ENCODE measurements around the gene GIMAP2.
"Not testable (repeated sequence)": the region's sequence is repeated elsewhere in the genome, so short reads cannot be mapped to it uniquely, and the experiment has no call there.

The GIMAP2 gene

DNA sequence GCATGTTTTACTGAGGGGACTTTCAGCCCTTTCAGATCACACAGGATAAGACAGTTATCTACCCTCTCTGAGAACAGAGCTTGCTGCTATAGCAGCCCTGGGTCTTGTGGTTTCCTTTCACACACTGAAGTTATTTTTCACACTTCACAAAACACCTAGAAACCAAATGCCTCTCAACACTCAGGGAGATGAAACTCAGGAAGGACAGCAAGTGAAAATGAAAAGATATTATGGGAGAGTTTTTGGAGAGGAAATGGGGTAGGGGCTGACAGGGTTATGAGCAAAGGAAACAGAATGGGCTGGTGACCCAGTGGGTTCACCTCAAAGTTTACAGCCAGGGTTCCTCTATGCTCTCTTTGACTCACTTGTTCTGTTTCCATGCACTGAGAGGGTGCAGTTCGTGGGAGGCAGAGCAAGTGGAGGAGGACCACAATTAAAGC lies 17.0 kb upstream of the GIMAP2 start:
- Histone ChIP-seq H3K36me3 (ENCODE audit: insufficient read depth, low read length) (no peaks in the 10 kb centered on the region), H3K4me1 (ENCODE audit: insufficient read depth, low read length) (peaks cover 88% of the 10 kb centered on the region), H3K27me3 (ENCODE audit: insufficient read depth, low read length, poor library complexity) (no peaks in the 10 kb centered on the region), H3K9ac (ENCODE audit: low read depth, low read length) (peak overlapping the region; percentile 44), H3K27ac (ENCODE audit: low read length) (peak overlapping the region; percentile 83), H3K79me2 (ENCODE audit: insufficient read depth, low read length) (peaks cover 22% of the 10 kb centered on the region), H3K4me3 (ENCODE audit: low read depth in 1 of 2, low read length in 2 of 2) (peak overlapping the region in 1 of 2 experiments; percentile 8; a peak in 1 of 4 replicates), H2AFZ (ENCODE audit: low read depth, low read length) (no peak overlapping the region), H4K20me1 (ENCODE audit: insufficient read depth, low read length) (no peaks in the 10 kb centered on the region), H3K9me3 (ENCODE audit: insufficient read depth, low read length, severe bottlenecking) (peaks cover 10% of the 10 kb centered on the region), H3K4me2 (ENCODE audit: insufficient read depth, low read length) (peak overlapping the region; percentile 39)
- TF ChIP-seq EZH2 (IDR thresholded peaks at IDR 0.05; ENCODE audit: borderline replicate concordance, low read depth, low read length, severe bottlenecking), result no peak
- TF ChIP-seq, protein P1, sequence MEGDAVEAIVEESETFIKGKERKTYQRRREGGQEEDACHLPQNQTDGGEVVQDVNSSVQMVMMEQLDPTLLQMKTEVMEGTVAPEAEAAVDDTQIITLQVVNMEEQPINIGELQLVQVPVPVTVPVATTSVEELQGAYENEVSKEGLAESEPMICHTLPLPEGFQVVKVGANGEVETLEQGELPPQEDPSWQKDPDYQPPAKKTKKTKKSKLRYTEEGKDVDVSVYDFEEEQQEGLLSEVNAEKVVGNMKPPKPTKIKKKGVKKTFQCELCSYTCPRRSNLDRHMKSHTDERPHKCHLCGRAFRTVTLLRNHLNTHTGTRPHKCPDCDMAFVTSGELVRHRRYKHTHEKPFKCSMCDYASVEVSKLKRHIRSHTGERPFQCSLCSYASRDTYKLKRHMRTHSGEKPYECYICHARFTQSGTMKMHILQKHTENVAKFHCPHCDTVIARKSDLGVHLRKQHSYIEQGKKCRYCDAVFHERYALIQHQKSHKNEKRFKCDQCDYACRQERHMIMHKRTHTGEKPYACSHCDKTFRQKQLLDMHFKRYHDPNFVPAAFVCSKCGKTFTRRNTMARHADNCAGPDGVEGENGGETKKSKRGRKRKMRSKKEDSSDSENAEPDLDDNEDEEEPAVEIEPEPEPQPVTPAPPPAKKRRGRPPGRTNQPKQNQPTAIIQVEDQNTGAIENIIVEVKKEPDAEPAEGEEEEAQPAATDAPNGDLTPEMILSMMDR (IDR thresholded peaks at IDR 0.05; ENCODE audit: borderline replicate concordance, extremely low read depth, low read length, poor library complexity, severe bottlenecking), result no peak
- ATAC-seq (ENCODE audit: insufficient read depth, low read depth) (peak; percentile 80), DNase-seq (peak; percentile 84)

DNA sequence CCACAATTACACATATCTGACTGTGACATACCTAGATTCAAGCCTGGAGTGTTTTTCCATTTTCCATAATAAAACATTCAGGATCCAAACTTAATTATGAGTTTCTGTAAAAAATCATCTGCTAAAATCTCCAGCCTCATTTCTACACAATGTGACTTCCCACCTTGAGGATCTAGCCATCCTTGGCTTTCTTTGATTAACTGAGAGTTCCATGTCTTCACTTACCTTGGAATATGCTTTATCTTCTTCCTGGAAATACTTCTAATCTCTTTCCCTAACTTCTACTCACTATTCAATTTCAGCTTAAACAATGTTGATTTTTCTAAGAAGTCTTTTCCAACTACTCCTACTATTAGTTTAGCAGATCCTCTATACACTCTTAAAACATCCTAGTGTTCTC lies 16.5 kb upstream of the GIMAP2 start:
- ATAC-seq (ENCODE audit: insufficient read depth, low read depth) (no peak), DNase-seq (no peak)
- peaks cover 22% of the 10 kb centered on the region for H3K79me2 ChIP-seq (ENCODE audit: insufficient read depth, low read length)
- no peaks in the 10 kb centered on the region for H3K36me3 ChIP-seq (ENCODE audit: insufficient read depth, low read length)
- no peak overlapping the region for H2AFZ ChIP-seq (ENCODE audit: low read depth, low read length)
- H3K27me3 ChIP-seq (ENCODE audit: insufficient read depth, low read length, poor library complexity), result no peaks in the 10 kb centered on the region
- peak overlapping the region in 1 of 2 experiments; percentile 3; a peak in 1 of 4 replicates for H3K4me3 ChIP-seq (ENCODE audit: low read depth in 1 of 2, low read length in 2 of 2)
- peaks cover 14% of the 10 kb centered on the region for H3K9me3 ChIP-seq (ENCODE audit: insufficient read depth, low read length, severe bottlenecking)
- TF ChIP-seq, protein P1 (IDR thresholded peaks at IDR 0.05; ENCODE audit: borderline replicate concordance, extremely low read depth, low read length, poor library complexity, severe bottlenecking), result no peak
- no peak for TF ChIP-seq EZH2 (IDR thresholded peaks at IDR 0.05; ENCODE audit: borderline replicate concordance, low read depth, low read length, severe bottlenecking)
- no peaks in the 10 kb centered on the region for H4K20me1 ChIP-seq (ENCODE audit: insufficient read depth, low read length)
- H3K27ac ChIP-seq (ENCODE audit: low read length), result peak overlapping the region; percentile 83
- peak overlapping the region; percentile 44 for H3K9ac ChIP-seq (ENCODE audit: low read depth, low read length)
- peak overlapping the region; percentile 39 for H3K4me2 ChIP-seq (ENCODE audit: insufficient read depth, low read length)
- peaks cover 83% of the 10 kb centered on the region for H3K4me1 ChIP-seq (ENCODE audit: insufficient read depth, low read length)

DNA sequence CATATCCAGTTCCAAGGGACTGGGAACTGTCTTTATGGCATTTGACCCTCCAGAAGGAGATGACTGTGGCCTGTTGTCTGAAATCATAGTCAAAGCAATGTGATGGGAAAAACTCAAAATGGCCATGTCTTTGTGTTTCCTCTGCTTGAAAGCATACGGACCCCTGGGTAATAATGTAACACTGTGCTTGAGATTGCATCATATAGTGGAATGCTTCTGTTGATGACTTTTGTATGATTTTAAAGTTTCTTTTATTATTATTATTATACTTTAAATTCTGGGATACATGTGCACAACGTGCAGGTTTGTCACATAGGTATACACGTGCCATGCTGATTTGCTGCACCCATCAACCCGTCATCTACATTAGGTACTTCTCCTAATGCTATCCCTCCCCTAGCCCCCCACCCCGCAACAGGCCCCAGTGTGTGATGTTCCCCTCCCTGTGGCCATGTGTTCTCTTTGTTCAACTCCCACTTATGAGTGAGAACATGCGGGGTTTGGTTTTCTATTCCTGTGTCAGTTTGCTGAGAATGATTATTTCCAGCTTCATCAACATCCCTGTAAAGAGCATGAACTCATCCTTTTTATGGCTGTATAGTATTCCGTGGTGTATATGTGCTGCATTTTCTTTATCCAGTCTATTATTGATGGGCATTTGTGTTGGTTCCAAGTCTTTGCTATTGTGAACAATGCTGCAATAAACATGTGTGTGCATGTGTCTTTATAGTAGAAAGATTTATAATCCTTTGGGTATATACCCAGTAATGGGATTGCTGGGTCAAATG lies 13.5 kb upstream of the GIMAP2 start:
- H3K36me3 ChIP-seq (ENCODE audit: insufficient read depth, low read length); H3K79me2 ChIP-seq (ENCODE audit: insufficient read depth, low read length); ATAC-seq (ENCODE audit: insufficient read depth, low read depth); H2AFZ ChIP-seq (ENCODE audit: low read depth, low read length); H3K4me2 ChIP-seq (ENCODE audit: insufficient read depth, low read length); H3K4me3 ChIP-seq (ENCODE audit: low read depth in 1 of 2, low read length in 2 of 2); DNase-seq; H4K20me1 ChIP-seq (ENCODE audit: insufficient read depth, low read length); H3K27me3 ChIP-seq (ENCODE audit: insufficient read depth, low read length, poor library complexity): not testable (repeated sequence)
- Histone ChIP-seq H3K27ac (ENCODE audit: low read length) (peak overlapping the region; percentile 83), H3K9ac (ENCODE audit: low read depth, low read length) (peak overlapping the region; percentile 17; the same call in 1 of the 2 replicates), H3K9me3 (ENCODE audit: insufficient read depth, low read length, severe bottlenecking) (peaks cover 19% of the 10 kb centered on the region), H3K4me1 (ENCODE audit: insufficient read depth, low read length) (peaks cover 78% of the 10 kb centered on the region)

DNA sequence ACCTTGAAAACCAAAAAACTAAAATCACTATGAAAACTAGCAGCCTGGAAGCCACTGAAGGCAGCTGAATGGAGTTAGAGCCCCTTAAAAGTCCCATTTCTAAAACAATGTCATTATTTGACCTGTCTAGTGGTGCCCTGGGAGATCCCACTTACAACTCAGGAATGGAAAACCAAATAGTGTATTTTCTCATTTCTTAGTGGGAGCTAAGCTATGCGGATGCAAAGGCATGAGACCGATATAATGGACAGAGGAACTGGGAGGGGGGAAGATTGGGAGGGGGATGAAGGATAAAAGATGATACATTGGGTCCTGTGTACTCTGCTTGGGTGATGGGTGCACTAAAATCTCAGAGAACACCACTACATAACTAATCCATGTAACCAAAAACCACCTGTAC lies 9.8 kb upstream of the GIMAP2 start:
- no peak for DNase-seq
- Histone ChIP-seq H3K4me3 (ENCODE audit: low read depth in 1 of 2, low read length in 2 of 2) (peak overlapping the region in 1 of 2 experiments; percentile 16; a peak in 1 of 4 replicates), H3K79me2 (ENCODE audit: insufficient read depth, low read length) (0 out of 2 replicates have a peak, but pooled peaks cover 7% of the 10 kb centered on the region), H4K20me1 (ENCODE audit: insufficient read depth, low read length) (no peaks in the 10 kb centered on the region), H2AFZ (ENCODE audit: low read depth, low read length) (peak overlapping the region; percentile 19; the same call in 1 of the 2 replicates), H3K4me1 (ENCODE audit: insufficient read depth, low read length) (peaks cover 62% of the 10 kb centered on the region), H3K27ac (ENCODE audit: low read length) (peak overlapping the region; percentile 95), H3K27me3 (ENCODE audit: insufficient read depth, low read length, poor library complexity) (no peaks in the 10 kb centered on the region), H3K9ac (ENCODE audit: low read depth, low read length) (peak overlapping the region; percentile 53), H3K4me2 (ENCODE audit: insufficient read depth, low read length) (peak overlapping the region; percentile 53), H3K36me3 (ENCODE audit: insufficient read depth, low read length) (no peaks in the 10 kb centered on the region), H3K9me3 (ENCODE audit: insufficient read depth, low read length, severe bottlenecking) (peaks cover 15% of the 10 kb centered on the region)
- ATAC-seq (ENCODE audit: insufficient read depth, low read depth), result peak; percentile 36; the same call in 2 of the 3 replicates
- TF ChIP-seq, protein P1 (IDR thresholded peaks at IDR 0.05; ENCODE audit: borderline replicate concordance, extremely low read depth, low read length, poor library complexity, severe bottlenecking), result no peak
- no peak for TF ChIP-seq EZH2 (IDR thresholded peaks at IDR 0.05; ENCODE audit: borderline replicate concordance, low read depth, low read length, severe bottlenecking)

DNA sequence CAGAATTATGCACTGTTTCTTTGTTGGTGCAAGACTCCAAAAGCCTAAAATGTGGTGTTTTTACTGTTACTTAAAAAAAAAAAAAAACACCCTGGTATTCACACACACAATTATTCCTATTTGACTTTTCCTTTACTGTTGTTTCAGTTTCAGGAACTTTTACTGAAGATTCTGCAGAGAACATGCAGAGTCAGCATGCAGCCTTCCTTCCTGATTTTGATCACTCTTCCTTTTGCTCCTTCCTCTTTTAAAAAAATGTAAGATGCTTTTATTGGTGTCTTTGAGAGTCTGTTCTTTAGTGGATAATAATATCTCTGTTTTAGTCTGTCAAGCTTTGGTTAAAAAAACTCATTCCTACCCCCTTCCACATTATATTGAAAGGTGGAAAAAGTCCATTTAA lies 9.2 kb upstream of the GIMAP2 start:
- not testable (repeated sequence) for H3K79me2 ChIP-seq (ENCODE audit: insufficient read depth, low read length); H3K36me3 ChIP-seq (ENCODE audit: insufficient read depth, low read length); H2AFZ ChIP-seq (ENCODE audit: low read depth, low read length); H3K27me3 ChIP-seq (ENCODE audit: insufficient read depth, low read length, poor library complexity); H4K20me1 ChIP-seq (ENCODE audit: insufficient read depth, low read length); DNase-seq
- Histone ChIP-seq H3K4me2 (ENCODE audit: insufficient read depth, low read length) (peak overlapping the region; percentile 53), H3K4me1 (ENCODE audit: insufficient read depth, low read length) (peaks cover 56% of the 10 kb centered on the region), H3K9ac (ENCODE audit: low read depth, low read length) (peak overlapping the region; percentile 53), H3K9me3 (ENCODE audit: insufficient read depth, low read length, severe bottlenecking) (peaks cover 15% of the 10 kb centered on the region), H3K4me3 (ENCODE audit: low read depth in 1 of 2, low read length in 2 of 2) (peak overlapping the region in 1 of 2 experiments; percentile 24; a peak in 1 of 4 replicates), H3K27ac (ENCODE audit: low read length) (peak overlapping the region; percentile 95)
- ATAC-seq (ENCODE audit: insufficient read depth, low read depth), result peak; percentile 41
